Endothelial cell of umbilical vein (primary cell): ENCODE measurements around the gene L3MBTL4. TPM values are rescaled to one million over a fixed set of nuclear protein-coding genes. Genes with fewer than 3 reads are reported as not detected.

Experiments
- BruUV-seq: library from RNA; stranded (reverse); fragments of 400-500 nt; replicated peaks from 2 replicates; lab custom pipeline; 2021; lab: Mats Ljungman, UMichigan
- CTCF ChIA-PET: fragments of 300-600, 350-600 bp; sonication (Branson Sonifier 250); formaldehyde crosslinking; loops from one replicate; lab custom pipeline; 2021; ENCODE audit warnings: antibody characterized with exemption, inconsistent platforms; lab: Charles Lee
- POLR2A ChIA-PET: fragments of 300-600, 350-600 bp; sonication (Branson Sonifier 250); formaldehyde crosslinking; loops from one replicate; lab custom pipeline; 2021; ENCODE audit warnings: antibody characterized with exemption, inconsistent platforms; lab: Charles Lee
- DNase-seq: peaks from one replicate; pipeline ENCODE4 v3.0.0-alpha.2; 2011; ENCODE audit warnings: low read depth, low spot score
- FAIRE-seq: peaks from 2 replicates; lab custom pipeline; 2011; peaks lifted over from hg19 to GRCh38; lab: Jason Lieb, UNC
- H2AFZ ChIP-seq: 2 replicates; pipeline ENCODE4 v1.6.0; 2012; ENCODE audit warnings: low read depth, low read length, control low read depth, inconsistent platforms
- H3K27ac ChIP-seq: 2 replicates; pipeline ENCODE4 v1.5.1; 2011; ENCODE audit warnings: low read depth, mild to moderate bottlenecking, control low read depth, low read length, moderate library complexity; ENCODE audit not compliant: insufficient read depth
- H3K27me3 ChIP-seq, 2 experiments: 2 replicates each; pipeline versions ENCODE4 v1.6.0 to v1.6.1; 2011; ENCODE audit warnings: low read length in 2 of 2, mixed read lengths in 1 of 2; ENCODE audit not compliant: control insufficient read depth in 2 of 2, insufficient read depth in 2 of 2
- H3K36me3 ChIP-seq, 2 experiments: 2 replicates in 1 of 2; 3 replicates in 1 of 2; pipeline ENCODE4 v1.5.1; 2011; ENCODE audit warnings: low read length in 2 of 2, mild to moderate bottlenecking in 1 of 2, moderate library complexity in 1 of 2; ENCODE audit not compliant: control insufficient read depth in 2 of 2, insufficient read depth in 2 of 2; ENCODE audit errors: extremely low read depth in 1 of 2
- H3K4me1 ChIP-seq: 3 replicates; pipeline ENCODE4 v1.5.1; 2011; ENCODE audit warnings: mild to moderate bottlenecking, low read length; ENCODE audit not compliant: control insufficient read depth, insufficient read depth; ENCODE audit errors: extremely low read depth
- H3K4me2 ChIP-seq: 2 replicates; pipeline ENCODE4 v1.6.1; 2011; ENCODE audit warnings: low read length, control low read depth, mixed read lengths; ENCODE audit not compliant: insufficient read depth
- H3K4me3 ChIP-seq, 3 experiments: fragments of 200-600 bp in 1 of 3; sonication (generic), shearing (Covaris generic) in 1 of 3; replicated peaks in 1 of 3; 2 replicates each; pipeline ENCODE4 v1.5.1; 2011 to 2016; ENCODE audit warnings: control low read depth in 3 of 3, low read length in 3 of 3, mild to moderate bottlenecking in 2 of 3, inconsistent platforms in 1 of 3, low read depth in 1 of 3, moderate library complexity in 1 of 3; ENCODE audit not compliant: insufficient read depth in 1 of 3
- H3K79me2 ChIP-seq: 2 replicates; pipeline ENCODE4 v1.6.0; 2012; ENCODE audit warnings: low read length, inconsistent platforms; ENCODE audit not compliant: control insufficient read depth, insufficient read depth
- H3K9ac ChIP-seq: replicated peaks from 2 replicates; pipeline ENCODE3; 2011; ENCODE audit warnings: low read length, control low read depth; ENCODE audit not compliant: insufficient read depth; ENCODE audit errors: extremely low read depth
- H3K9me1 ChIP-seq: replicated peaks from 3 replicates; pipeline ENCODE4 v1.6.0; 2011; ENCODE audit warnings: mild to moderate bottlenecking, low read length; ENCODE audit not compliant: control insufficient read depth, insufficient read depth; ENCODE audit errors: extremely low read depth
- H3K9me3 ChIP-seq: replicated peaks from 2 replicates; pipeline ENCODE4 v1.5.1; 2012; ENCODE audit warnings: low read length, inconsistent platforms; ENCODE audit not compliant: control insufficient read depth, insufficient read depth
- H4K20me1 ChIP-seq: replicated peaks from 2 replicates; pipeline ENCODE3; 2011; ENCODE audit warnings: mild to moderate bottlenecking, low read length; ENCODE audit not compliant: control insufficient read depth, insufficient read depth; ENCODE audit errors: extremely low read depth
- CTCF ChIP-seq, 2 donors: IDR thresholded peaks; 1 replicate in 1 of 2; 2 replicates in 1 of 2; pipeline ENCODE4 v1.5.1; 2011; ENCODE audit warnings: low read length in 2 of 2, mild to moderate bottlenecking in 2 of 2, moderate library complexity in 2 of 2, control low read depth in 1 of 2, inconsistent platforms in 1 of 2, low read depth in 1 of 2; ENCODE audit not compliant: insufficient read depth in 1 of 2; ENCODE audit errors: extremely low read depth in 1 of 2
- GATA2 ChIP-seq: IDR thresholded peaks from 2 replicates; pipeline ENCODE4 v1.7.0; 2011; ENCODE audit warnings: low read depth, mild to moderate bottlenecking, moderate library complexity, mixed read lengths, low read length; ENCODE audit not compliant: insufficient read length, insufficient read depth
- JUN ChIP-seq: IDR thresholded peaks from 2 replicates; pipeline ENCODE4 v1.6.1; 2011; ENCODE audit warnings: borderline replicate concordance, low read depth; ENCODE audit not compliant: insufficient read length, insufficient read depth
- MAX ChIP-seq: IDR thresholded peaks from 2 replicates; pipeline ENCODE4 v1.6.1; 2011; ENCODE audit not compliant: insufficient read depth, insufficient read length
- POLR2A ChIP-seq: IDR thresholded peaks from 2 replicates; pipeline ENCODE4 v1.6.1; 2012; ENCODE audit warnings: low read depth, mild to moderate bottlenecking, control low read depth, low read length
- POLR2AphosphoS5 ChIP-seq: IDR thresholded peaks from 2 replicates; pipeline ENCODE4 v1.6.1; 2012; ENCODE audit warnings: low read depth, mild to moderate bottlenecking, control low read depth, low read length, moderate library complexity; ENCODE audit not compliant: insufficient read depth
- dilution Hi-C: fragments of 300-500 bp; cut with MboI; formaldehyde crosslinking; loops from one replicate; pipeline ENCODE4 v1.15.0; 2019; ENCODE audit warnings: low sequenced_read_pairs; ENCODE audit not compliant: extremely low pct_ligation_motif_present
- intact Hi-C: fragments of 100-400 bp; cut with micrococcal nuclease; formaldehyde crosslinking; loops from one replicate; pipeline ENCODE4 v1.10.0; 2022
- polyA plus RNA-seq, 4 experiments: library from polyadenylated mRNA; depleted of rRNA in 3 of 4; stranded (reverse) in 3 of 4; unstranded in 1 of 4; fragments of >200 nt; gene quantifications; 2 replicates each; pipeline versions ENCODE4 v1.2.1 to v1.2.3, GENCODE V29; 2011 to 2012; ENCODE audit warnings: missing spikeins in 1 of 4
- total RNA-seq: library from RNA; stranded (reverse); gene quantifications from 2 replicates; pipeline ENCODE4 v1.2.3, GENCODE V29; 2021

L3MBTL4 gene
- total and polyA plus RNA-seq, 2 donors (not counting 3 experiments of a cell fraction or from before 2014, with no cell fraction given): 0.80 TPM; not detected in 1

- H3K36me3 ChIP-seq: no peaks in the 10 kb centered on the region
- POLR2A ChIA-PET: no interaction called here
- no peaks in the 10 kb centered on the region for H3K4me1 ChIP-seq
- no peak for TF ChIP-seq GATA2
- no peak for TF ChIP-seq POLR2A
- TF ChIP-seq JUN: no peak
- no peak for TF ChIP-seq CTCF (IDR thresholded peaks at IDR 0.05; ENCODE audit: extremely low read depth in 1 of 2, insufficient read depth in 1 of 2, low read depth in 1 of 2, low read length in 2 of 2)
- no peak for TF ChIP-seq MAX
- TF ChIP-seq POLR2AphosphoS5: no peak
- H3K79me2 ChIP-seq: no peaks in the 10 kb centered on the region
- FAIRE-seq (no peak), DNase-seq (no peak)
- dilution Hi-C loops (no loop called here), intact Hi-C loops (loop anchor here (1.0 kb wide), 1 partner anchor 522 kb away; no protein-coding TSS in a partner anchor)
- CTCF ChIA-PET: interaction anchor here (0.9 kb wide), 1 partner anchor 533 kb away, joined by 4 read pairs; no protein-coding TSS in a partner anchor
- no peak overlapping the region for H3K4me2 ChIP-seq
- no peaks in the 10 kb centered on the region for H3K27me3 ChIP-seq
- no peaks in the 10 kb centered on the region for H4K20me1 ChIP-seq
- BruUV-seq: no TSS peak
- no peaks in the 10 kb centered on the region for H3K9me3 ChIP-seq
- no peak overlapping the region for H2AFZ ChIP-seq
- H3K9ac ChIP-seq: no peak overlapping the region
- H3K9me1 ChIP-seq: no peaks in the 10 kb centered on the region
- H3K4me3 ChIP-seq: no peak overlapping the region
- no peak overlapping the region for H3K27ac ChIP-seq
These were observed 13.0 kb downstream of the L3MBTL4 start for GRCh38 chr18:6401687-6402086.
